HEK293 (cell line): Measurements from ENCODE around the gene RPS6KA2.

Experiments
- CTCF ChIA-PET: fragments of 350-600 bp; formaldehyde crosslinking; extraction: SDS; loops from one replicate; lab custom pipeline; 2021; ENCODE audit warnings: antibody characterized with exemption; lab: Yijun Ruan, JAX
- POLR2A ChIA-PET: fragments of 300-600 bp; formaldehyde crosslinking; extraction: SDS; loops from one replicate; lab custom pipeline; 2020; ENCODE audit warnings: antibody characterized with exemption, inconsistent platforms; lab: Yijun Ruan, JAX
- H3K27ac ChIP-seq: fragments of 200-500 bp; sonication (Bioruptor generic); 2 replicates; pipeline ENCODE4 v1.5.1; 2014; ENCODE audit warnings: low read depth, low read length, control low read depth, inconsistent platforms; ENCODE audit errors: extremely low read depth
- H3K36me3 ChIP-seq, 2 experiments: fragments of 200-500 bp in 1 of 2; sonication (Bioruptor generic) in 1 of 2; 1 replicate in 1 of 2; 2 replicates in 1 of 2; pipeline ENCODE4 v1.5.1; 2014 to 2017; ENCODE audit warnings: inconsistent platforms in 2 of 2, low read length in 2 of 2; ENCODE audit not compliant: control insufficient read depth in 2 of 2, insufficient read depth in 1 of 2
- H3K4me1 ChIP-seq: fragments of 200-500 bp; sonication (Bioruptor generic); 2 replicates; pipeline ENCODE4 v1.5.1; 2014; ENCODE audit warnings: mild to moderate bottlenecking, low read length, inconsistent platforms; ENCODE audit not compliant: control insufficient read depth, insufficient read depth
- H3K4me3 ChIP-seq: 2 replicates; pipeline ENCODE4 v1.5.1; 2011; ENCODE audit warnings: low read depth, mild to moderate bottlenecking, control low read depth, low read length, moderate library complexity
- H3K9me3 ChIP-seq: fragments of 200-500 bp; sonication (Bioruptor generic); 2 replicates; pipeline ENCODE4 v1.5.1; 2014; ENCODE audit warnings: low read depth, low read length, inconsistent platforms; ENCODE audit not compliant: control insufficient read depth, insufficient read depth
- FEZF1 ChIP-seq: fragments of 450-650 bp; formaldehyde crosslinking; IDR thresholded peaks from 2 replicates; pipeline ENCODE4 v1.5.1; 2016; ENCODE audit warnings: missing biosample characterization, missing genetic modification characterization
- HOXA7 ChIP-seq: sonication (generic); formaldehyde crosslinking; IDR thresholded peaks from 2 replicates; pipeline ENCODE4 v1.8.1; 2022; ENCODE audit warnings: missing genetic modification reagents, borderline replicate concordance
- OVOL3 ChIP-seq: fragments of 450-650 bp; formaldehyde crosslinking; IDR thresholded peaks from 2 replicates; pipeline ENCODE4 v1.5.1; 2016; ENCODE audit warnings: missing biosample characterization, missing genetic modification characterization
- RBAK ChIP-seq: fragments of 450-650 bp; formaldehyde crosslinking; IDR thresholded peaks from 2 replicates; pipeline ENCODE4 v1.5.1; 2016; ENCODE audit warnings: missing biosample characterization, missing genetic modification characterization
- ZNF133 ChIP-seq: fragments of 450-650 bp; formaldehyde crosslinking; IDR thresholded peaks from 2 replicates; pipeline ENCODE4 v1.5.1; 2016; ENCODE audit warnings: missing biosample characterization, missing genetic modification characterization
- ZNF157 ChIP-seq: fragments of 450-650 bp; formaldehyde crosslinking; IDR thresholded peaks from 2 replicates; pipeline ENCODE4 v1.5.1; 2016; ENCODE audit warnings: missing biosample characterization, missing genetic modification characterization
- ZNF19 ChIP-seq: fragments of 450-650 bp; formaldehyde crosslinking; IDR thresholded peaks from 2 replicates; pipeline ENCODE4; 2016; ENCODE audit warnings: missing biosample characterization, missing genetic modification characterization, low read depth
- ZNF214 ChIP-seq: fragments of 450-650 bp; formaldehyde crosslinking; IDR thresholded peaks from 2 replicates; pipeline ENCODE4 v1.5.1; 2017; ENCODE audit warnings: missing biosample characterization, mild to moderate bottlenecking, missing genetic modification characterization, borderline replicate concordance
- ZNF302 ChIP-seq: fragments of 450-650 bp; formaldehyde crosslinking; IDR thresholded peaks from 2 replicates; pipeline ENCODE4 v1.5.1; 2016; ENCODE audit warnings: missing biosample characterization, missing genetic modification characterization, low read depth
- ZNF311 ChIP-seq: fragments of 450-650 bp; formaldehyde crosslinking; IDR thresholded peaks from 2 replicates; pipeline ENCODE4 v1.5.1; 2017; ENCODE audit warnings: missing biosample characterization, missing genetic modification characterization, borderline replicate concordance
- ZNF341 ChIP-seq: fragments of 450-650 bp; formaldehyde crosslinking; IDR thresholded peaks from 2 replicates; pipeline ENCODE4; 2016; ENCODE audit warnings: low read depth, missing biosample characterization, missing genetic modification characterization
- ZNF426 ChIP-seq: fragments of 450-650 bp; formaldehyde crosslinking; IDR thresholded peaks from 2 replicates; pipeline ENCODE4 v1.5.1; 2017; ENCODE audit warnings: missing biosample characterization, missing genetic modification characterization, mild to moderate bottlenecking, inconsistent platforms, moderate library complexity
- ZNF48 ChIP-seq: fragments of 450-650 bp; formaldehyde crosslinking; IDR thresholded peaks from 2 replicates; pipeline ENCODE4 v1.5.1; 2016; ENCODE audit warnings: missing biosample characterization, missing genetic modification characterization
- ZNF510 ChIP-seq: fragments of 450-650 bp; formaldehyde crosslinking; IDR thresholded peaks from 2 replicates; pipeline ENCODE4 v1.5.1; 2018; ENCODE audit warnings: mild to moderate bottlenecking, missing genetic modification characterization, missing biosample characterization; ENCODE audit not compliant: insufficient replicate concordance
- ZNF521 ChIP-seq: fragments of 450-650 bp; formaldehyde crosslinking; IDR thresholded peaks from 2 replicates; pipeline ENCODE4 v1.5.1; 2017; ENCODE audit warnings: missing biosample characterization, mild to moderate bottlenecking, missing genetic modification characterization
- ZNF529 ChIP-seq: fragments of 450-650 bp; formaldehyde crosslinking; IDR thresholded peaks from 2 replicates; pipeline ENCODE4 v1.5.1; 2017; ENCODE audit warnings: missing genetic modification characterization, missing biosample characterization; ENCODE audit not compliant: insufficient replicate concordance
- ZNF561 ChIP-seq: fragments of 450-650 bp; IDR thresholded peaks from 2 replicates; pipeline ENCODE4 v1.5.1; 2018; ENCODE audit warnings: missing biosample characterization, missing genetic modification characterization, borderline replicate concordance
- ZNF596 ChIP-seq: fragments of 450-650 bp; IDR thresholded peaks from 2 replicates; pipeline ENCODE4 v1.5.0; 2018; ENCODE audit warnings: missing biosample characterization, mild to moderate bottlenecking, missing genetic modification characterization, moderate library complexity
- ZNF830 ChIP-seq: fragments of 450-650 bp; IDR thresholded peaks from 2 replicates; pipeline ENCODE4 v1.5.0; 2018; ENCODE audit warnings: missing biosample characterization, missing genetic modification characterization, low read depth, mild to moderate bottlenecking, moderate library complexity
- ZNF837 ChIP-seq: fragments of 450-650 bp; formaldehyde crosslinking; IDR thresholded peaks from 2 replicates; pipeline ENCODE4 v1.5.1; 2016; ENCODE audit warnings: missing biosample characterization, missing genetic modification characterization
- TF ChIP-seq, protein P1 (sequence below): fragments of 450-650 bp; formaldehyde crosslinking; IDR thresholded peaks from 2 replicates; pipeline ENCODE4 v1.5.1; 2017; ENCODE audit warnings: missing biosample characterization, missing genetic modification characterization
- TF ChIP-seq, protein P2 (sequence below): fragments of 450-650 bp; formaldehyde crosslinking; IDR thresholded peaks from 2 replicates; pipeline ENCODE4 v1.5.1; 2016; ENCODE audit warnings: missing biosample characterization, missing genetic modification characterization
- TF ChIP-seq, protein P3 (sequence below): sonication (generic); formaldehyde crosslinking; IDR thresholded peaks from 2 replicates; pipeline ENCODE4 v1.8.1; 2022; ENCODE audit warnings: mild to moderate bottlenecking, moderate library complexity, missing genetic modification reagents
- TF ChIP-seq, protein P4 (sequence below): fragments of 450-650 bp; formaldehyde crosslinking; IDR thresholded peaks from 2 replicates; pipeline ENCODE4; 2016; ENCODE audit warnings: missing biosample characterization, missing genetic modification characterization

RPS6KA2 gene

DNA sequence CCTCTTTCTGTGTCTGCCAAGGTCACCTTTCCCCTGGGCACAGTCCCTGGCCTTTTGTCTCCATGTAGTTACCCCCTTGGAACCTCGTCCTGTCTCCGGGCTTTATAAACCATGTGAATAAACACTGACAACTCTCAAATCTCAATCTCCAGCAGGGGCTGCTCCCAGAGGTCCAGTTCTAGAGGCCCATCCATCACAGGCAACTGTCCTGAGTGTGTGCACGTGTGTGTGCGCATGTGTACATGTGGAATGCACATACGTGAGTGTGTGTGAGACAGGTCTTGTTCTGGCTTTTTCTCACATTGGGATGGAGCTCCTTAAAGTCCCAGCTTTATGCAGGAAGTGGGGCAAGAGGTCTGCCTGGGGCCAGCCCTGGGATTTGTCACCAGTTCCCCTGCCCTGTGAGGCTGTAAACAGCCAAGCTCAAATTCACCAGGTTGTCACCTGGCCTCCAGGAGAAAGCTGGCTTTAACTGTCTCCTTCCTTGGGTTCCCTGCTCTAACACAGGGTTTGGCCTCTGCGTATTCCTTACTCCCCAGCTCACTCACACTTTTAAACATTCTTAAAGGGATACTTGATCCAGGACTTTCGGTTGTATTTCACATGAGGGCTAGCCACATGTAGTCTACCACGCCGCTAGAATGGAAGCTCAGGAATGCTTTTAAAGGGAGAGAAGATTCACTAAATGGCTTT, 83.3 kb downstream of the RPS6KA2 start:
- CTCF ChIA-PET, result interaction anchor here (0.6 to 0.7 kb wide), 2 partner anchors 87 to 944 kb away, joined by 3 read pairs; no protein-coding TSS in a partner anchor
- H3K4me3 ChIP-seq, result no peak overlapping the region
- TF ChIP-seq, protein P1, sequence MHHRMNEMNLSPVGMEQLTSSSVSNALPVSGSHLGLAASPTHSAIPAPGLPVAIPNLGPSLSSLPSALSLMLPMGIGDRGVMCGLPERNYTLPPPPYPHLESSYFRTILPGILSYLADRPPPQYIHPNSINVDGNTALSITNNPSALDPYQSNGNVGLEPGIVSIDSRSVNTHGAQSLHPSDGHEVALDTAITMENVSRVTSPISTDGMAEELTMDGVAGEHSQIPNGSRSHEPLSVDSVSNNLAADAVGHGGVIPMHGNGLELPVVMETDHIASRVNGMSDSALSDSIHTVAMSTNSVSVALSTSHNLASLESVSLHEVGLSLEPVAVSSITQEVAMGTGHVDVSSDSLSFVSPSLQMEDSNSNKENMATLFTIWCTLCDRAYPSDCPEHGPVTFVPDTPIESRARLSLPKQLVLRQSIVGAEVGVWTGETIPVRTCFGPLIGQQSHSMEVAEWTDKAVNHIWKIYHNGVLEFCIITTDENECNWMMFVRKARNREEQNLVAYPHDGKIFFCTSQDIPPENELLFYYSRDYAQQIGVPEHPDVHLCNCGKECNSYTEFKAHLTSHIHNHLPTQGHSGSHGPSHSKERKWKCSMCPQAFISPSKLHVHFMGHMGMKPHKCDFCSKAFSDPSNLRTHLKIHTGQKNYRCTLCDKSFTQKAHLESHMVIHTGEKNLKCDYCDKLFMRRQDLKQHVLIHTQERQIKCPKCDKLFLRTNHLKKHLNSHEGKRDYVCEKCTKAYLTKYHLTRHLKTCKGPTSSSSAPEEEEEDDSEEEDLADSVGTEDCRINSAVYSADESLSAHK, result no peak
- TF ChIP-seq, protein P2, sequence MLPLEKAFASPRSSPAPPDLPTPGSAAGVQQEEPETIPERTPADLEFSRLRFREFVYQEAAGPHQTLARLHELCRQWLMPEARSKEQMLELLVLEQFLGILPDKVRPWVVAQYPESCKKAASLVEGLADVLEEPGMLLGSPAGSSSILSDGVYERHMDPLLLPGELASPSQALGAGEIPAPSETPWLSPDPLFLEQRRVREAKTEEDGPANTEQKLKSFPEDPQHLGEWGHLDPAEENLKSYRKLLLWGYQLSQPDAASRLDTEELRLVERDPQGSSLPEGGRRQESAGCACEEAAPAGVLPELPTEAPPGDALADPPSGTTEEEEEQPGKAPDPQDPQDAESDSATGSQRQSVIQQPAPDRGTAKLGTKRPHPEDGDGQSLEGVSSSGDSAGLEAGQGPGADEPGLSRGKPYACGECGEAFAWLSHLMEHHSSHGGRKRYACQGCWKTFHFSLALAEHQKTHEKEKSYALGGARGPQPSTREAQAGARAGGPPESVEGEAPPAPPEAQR, result no peak
- TF ChIP-seq ZNF311 (tag by site-specific recombination) (no peak), ZNF341 (no peak), ZNF596 (no peak), ZNF157 (no peak), ZNF302 (tag by site-specific recombination) (no peak), ZNF529 (tag by site-specific recombination) (no peak), ZNF48 (tag by site-specific recombination) (no peak), ZNF510 (tag by site-specific recombination) (no peak), ZNF133 (tag by site-specific recombination) (no peak), ZNF561 (tag by site-specific recombination) (no peak), RBAK (tag by site-specific recombination) (no peak)
- TF ChIP-seq, protein P3, sequence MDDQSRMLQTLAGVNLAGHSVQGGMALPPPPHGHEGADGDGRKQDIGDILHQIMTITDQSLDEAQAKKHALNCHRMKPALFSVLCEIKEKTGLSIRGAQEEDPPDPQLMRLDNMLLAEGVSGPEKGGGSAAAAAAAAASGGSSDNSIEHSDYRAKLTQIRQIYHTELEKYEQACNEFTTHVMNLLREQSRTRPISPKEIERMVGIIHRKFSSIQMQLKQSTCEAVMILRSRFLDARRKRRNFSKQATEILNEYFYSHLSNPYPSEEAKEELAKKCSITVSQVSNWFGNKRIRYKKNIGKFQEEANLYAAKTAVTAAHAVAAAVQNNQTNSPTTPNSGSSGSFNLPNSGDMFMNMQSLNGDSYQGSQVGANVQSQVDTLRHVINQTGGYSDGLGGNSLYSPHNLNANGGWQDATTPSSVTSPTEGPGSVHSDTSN (CRISPR knock-in tag), result no peak
- no peaks in the 10 kb centered on the region for H3K9me3 ChIP-seq
- H3K27ac ChIP-seq, result no peak overlapping the region
- no peaks in the 10 kb centered on the region for H3K4me1 ChIP-seq
- POLR2A ChIA-PET, result no interaction called here
- no peaks in the 10 kb centered on the region for H3K36me3 ChIP-seq

DNA sequence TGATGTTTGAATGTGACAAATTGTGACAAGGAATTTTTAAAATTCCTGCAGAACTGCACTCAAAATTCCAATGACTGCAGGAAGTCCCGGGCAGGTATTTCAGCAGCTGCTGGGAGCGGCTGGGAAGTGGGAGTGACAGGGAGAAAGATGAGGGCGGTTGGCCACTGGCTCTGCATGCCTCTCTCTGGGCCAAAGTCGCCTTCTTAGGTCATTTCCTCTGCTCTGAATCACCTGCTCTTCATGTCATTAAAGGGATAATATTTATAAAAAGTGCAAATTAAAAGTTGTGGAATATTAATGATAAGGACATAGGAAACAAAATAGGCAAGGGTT, 84.5 kb downstream of the RPS6KA2 start:
- Histone ChIP-seq H3K36me3 (no peaks in the 10 kb centered on the region), H3K4me3 (no peak overlapping the region), H3K9me3 (no peaks in the 10 kb centered on the region), H3K27ac (no peak overlapping the region), H3K4me1 (no peaks in the 10 kb centered on the region)
- POLR2A ChIA-PET, result no interaction called here
- TF ChIP-seq OVOL3 (no peak), ZNF830 (tag by site-specific recombination) (no peak), ZNF214 (tag by site-specific recombination) (no peak), ZNF426 (tag by site-specific recombination) (no peak), FEZF1 (tag by site-specific recombination) (no peak), ZNF19 (no peak), HOXA7 (no peak), ZNF837 (tag by site-specific recombination) (no peak), ZNF521 (no peak)
- TF ChIP-seq, protein P4, sequence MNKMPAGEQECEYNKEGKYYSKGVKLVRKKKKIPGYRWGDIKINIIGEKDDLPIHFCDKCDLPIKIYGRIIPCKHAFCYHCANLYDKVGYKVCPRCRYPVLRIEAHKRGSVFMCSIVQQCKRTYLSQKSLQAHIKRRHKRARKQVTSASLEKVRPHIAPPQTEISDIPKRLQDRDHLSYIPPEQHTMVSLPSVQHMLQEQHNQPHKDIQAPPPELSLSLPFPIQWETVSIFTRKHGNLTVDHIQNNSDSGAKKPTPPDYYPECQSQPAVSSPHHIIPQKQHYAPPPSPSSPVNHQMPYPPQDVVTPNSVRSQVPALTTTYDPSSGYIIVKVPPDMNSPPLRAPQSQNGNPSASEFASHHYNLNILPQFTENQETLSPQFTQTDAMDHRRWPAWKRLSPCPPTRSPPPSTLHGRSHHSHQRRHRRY (tag by site-specific recombination), result no peak
- CTCF ChIA-PET, result no interaction called here
